ENCODE results near the gene ABHD16B.

The ABHD16B gene

DNA sequence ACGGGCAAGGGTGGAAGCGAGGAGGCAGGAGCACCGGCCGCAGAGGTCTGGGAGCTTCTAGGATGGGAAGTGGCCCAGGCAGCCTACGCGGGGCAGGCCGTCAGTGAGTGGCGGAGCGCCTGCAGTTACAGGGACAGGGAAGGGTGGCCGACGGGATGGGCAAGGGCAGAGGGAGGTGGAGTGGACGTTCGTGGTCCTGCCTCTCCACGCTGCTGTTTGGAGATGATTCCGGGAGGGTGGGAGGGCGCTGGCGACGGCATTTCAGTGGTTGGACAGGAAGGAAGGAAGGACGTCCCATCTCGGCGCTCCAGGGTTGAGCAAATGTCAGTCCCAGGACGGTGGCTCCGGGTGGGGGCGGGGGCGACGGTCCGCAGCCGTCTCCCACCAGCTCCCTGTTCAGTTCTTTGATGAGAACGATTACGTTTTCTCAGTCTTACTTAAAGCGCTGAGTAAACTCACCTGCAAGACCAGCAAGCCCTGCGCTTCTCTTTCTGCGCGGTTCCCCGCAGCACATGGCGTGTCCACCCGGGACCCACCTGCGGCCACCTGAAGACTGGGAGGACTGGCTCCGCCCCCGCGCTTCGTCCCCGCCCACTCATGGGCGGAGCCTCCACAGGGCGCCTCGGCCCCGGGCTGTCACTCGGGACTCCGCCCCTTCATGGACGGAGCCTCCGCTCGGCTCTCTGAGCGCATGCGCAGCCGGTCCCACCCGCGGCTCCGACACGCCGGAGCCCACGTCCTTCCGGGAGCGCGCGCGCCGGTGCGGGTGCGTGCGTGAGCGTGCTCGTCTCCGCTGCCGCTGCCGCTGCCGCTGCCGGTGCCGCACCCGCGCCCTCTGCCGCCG, 33.3 kb downstream of the ABHD16B start, which contains the start of gene DNAJC5:
TSS of gene DNAJC5 (plus strand) at position 769 of the 844 bp plus-strand sequence. CDS start 33,220 bp downstream, outside the sequence.
- peak; percentile 52 to 96 (median 91) for DNase-seq

DNA sequence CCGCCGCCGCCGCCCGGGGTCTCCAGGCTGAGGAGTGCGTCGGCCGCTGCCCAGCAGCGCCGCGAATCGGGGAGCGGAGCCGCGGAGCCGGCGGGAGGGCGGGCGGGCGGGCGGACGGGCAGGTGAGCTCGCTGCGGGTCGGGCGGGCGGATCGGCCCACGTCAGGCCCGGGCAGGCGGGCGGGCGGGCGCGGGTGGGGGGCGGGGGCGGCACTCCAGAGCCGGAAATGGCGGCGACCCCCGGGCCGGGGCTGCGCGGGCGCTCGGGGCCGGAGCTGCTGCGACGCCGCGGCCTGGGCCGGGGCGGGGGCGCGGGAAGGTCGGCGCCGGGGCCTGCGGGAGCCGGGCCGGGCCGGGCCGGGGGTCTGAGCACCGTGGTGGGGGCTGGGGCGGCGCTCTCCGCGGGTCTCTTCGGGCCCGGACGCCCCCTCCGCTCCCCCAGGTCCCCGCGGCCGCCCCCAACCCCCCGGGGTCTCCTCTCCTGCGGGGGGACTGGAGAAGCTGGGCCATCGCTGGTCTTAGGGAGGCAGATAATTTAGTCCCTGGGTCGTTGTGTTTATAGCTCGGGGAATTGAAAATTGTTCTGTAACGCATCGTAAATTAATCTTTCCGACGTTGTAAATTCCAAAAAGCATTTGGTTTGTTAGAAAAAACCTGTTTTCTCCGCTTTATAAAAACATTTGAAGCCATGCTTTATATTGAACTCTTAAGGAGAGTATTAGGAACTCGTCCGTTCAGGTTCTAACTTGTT, 34.1 kb downstream of the ABHD16B start:
- no peak for DNase-seq

DNA sequence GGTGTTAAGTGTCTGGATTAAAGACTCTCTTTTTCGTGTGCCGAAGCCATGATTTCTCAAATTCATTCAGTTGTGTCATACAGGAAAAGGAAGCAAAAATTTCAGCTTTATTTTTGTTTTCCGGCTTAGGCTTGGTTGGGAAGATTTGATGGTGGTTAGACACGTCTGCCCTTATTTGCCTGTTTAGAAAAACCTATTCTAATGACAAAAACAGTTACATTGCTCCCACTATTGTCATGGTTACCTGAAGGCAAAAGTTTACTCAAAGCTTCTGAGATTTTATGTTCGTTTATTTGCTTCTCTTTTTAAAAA, 34.6 kb downstream of the ABHD16B start:
- DNase-seq: no peak

DNA sequence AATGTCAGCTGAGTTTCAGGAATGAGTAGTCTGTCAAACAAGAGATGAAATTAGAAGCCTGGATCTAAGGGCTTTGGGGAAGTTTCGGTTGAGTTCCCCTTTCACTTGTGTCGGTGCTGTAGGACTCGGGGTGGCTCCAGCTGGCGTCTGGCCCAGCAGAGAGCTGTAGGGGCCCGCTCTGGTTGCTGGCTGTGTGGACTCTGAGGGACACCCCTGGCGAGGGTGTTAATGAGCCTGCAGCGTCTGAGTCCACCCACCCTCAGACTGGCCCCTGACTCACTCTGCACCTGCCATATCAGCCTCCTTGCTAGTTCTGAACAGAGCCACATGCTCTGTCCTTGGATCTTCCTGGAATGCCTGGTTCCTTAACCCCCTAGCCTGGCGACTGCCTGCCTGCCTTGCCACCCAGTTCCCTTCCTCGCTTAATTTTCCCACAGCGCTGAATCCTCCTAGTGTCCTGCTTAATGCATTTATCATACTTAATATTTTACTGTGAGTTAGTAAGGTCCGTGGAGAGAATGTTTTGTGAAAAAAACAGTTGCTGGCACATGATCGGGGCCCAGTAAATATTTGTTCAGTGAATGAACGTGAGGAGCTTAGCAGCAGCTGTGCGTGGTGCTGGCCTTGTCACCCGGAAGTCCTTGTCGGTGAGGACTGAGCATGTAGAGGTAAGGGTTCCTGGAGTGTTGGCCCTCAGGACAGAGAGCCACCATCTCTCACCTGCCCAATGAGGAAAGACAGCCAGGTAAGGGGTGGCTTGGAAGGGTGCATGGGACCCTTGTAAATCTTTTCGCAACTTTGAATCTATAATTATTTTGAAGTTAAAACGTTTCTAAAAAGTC, 35.2 kb downstream of the ABHD16B start:
- peak in 25 of 56 donors; percentile 4 to 57 (median 22) for DNase-seq

DNA sequence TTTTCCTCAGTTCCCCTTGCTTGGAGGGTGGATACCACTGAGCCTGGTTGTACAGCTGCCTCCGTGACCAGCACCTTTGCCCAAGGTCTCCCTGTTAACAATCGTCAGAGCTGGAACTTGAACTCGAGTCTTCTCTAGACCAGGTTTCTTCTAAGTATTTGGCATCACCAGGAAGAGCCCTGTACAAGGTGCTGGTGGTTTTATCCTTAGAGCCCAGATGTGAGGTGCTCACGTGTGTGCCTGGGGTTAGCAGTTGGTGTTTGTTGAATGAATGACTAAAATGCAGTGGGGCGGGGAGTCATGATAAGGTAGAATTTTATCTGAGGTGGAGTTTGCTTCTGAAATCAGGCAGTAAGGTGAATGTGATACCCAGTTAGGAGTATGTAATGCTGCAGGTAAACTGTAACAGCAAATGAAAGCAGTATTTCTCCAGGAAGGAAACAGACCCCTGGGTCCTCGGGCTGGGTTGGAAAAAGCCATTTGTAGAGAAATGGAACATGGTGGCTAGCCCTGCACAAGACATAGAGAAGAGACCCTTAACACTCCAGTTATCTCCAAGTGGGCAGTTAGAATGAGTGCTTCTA, 36.8 kb downstream of the ABHD16B start:
- DNase-seq: no peak

DNA sequence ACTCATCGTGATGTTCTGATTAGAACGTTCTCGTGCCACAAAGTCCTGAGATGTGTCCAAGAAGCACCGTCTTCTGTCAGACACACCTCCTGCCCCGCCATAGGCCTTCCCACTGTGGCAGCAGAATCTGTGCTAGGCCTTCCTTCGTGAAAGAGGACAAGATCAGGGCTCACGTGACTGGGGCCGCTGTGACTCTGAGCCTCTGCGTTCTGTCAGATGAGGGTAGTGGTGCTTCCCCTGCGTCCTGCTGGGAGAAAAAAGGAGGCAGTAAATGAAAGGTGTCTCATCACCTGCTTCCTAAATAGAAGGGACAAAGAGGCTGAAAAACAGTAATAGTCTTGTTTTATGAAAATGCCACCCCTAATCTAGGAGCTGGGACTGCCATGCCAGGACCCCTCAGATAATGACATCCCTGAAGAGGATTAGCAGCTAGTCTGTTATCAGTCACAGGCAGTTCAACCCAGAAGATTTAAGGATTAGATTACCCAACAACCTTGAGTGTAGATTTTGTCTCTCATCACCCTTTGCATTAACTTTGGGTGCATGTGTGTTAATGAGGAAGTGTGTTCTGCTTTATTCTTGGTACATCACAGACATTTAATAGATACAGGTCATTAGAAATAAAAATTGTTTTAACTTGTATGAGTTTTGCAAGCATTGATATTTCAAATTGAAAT, 37.7 kb downstream of the ABHD16B start:
- DNase-seq: no peak

DNA sequence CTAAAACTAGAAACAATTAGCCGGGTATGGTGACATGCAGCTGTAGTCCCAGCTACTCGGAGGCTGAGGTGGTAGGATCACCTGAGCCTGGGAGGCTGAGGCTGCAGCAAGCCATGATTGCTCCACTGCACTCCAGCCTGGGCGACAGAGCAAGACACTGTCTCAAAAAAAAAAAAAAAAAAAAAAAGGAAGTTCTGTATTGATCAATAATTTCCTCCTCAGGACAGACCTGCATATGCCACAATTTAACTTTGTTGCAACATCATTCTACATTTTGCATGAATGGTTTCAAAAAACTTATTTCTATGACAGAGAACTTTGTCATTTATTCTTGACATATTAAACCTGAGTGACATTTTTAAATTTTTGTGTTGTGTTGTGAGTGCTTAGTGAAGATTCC, 39.1 kb downstream of the ABHD16B start:
- DNase-seq: no peak

DNA sequence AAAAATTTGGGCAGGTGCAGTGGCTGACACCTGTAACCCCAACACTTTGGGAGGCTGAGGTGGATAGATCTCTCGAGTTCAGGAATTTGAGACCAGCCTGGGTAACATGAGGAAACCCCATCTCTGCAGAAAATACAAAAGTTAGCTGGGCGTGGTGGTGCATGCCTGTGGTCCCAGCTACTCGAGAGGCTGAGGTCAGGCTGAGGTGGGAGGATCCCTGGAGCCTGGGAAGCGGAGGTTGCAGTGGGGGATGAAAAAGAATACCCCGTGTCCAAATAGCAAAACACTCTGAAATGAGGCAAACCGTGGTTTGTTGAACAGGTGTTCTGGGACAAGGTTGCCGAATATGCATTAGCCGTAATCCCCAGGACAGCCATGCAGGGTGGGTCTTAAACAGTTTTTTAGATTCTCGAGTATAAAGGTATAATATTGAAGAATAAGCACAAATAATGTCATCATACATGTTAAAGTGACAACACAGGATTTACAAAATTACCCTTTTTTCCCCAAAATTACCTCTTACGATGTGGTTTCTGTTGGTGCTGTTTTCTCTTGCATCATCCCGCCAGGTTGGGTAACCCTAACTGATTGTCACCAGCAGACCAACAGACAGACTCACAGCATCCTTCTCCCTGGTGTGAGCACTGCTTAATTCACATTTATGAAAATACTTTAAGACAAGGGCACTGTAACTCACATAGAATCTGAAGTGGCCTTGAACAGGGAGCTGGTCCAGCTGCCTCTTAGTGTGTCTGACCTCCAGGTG, 42.7 kb downstream of the ABHD16B start:
- DNase-seq: no peak

DNA sequence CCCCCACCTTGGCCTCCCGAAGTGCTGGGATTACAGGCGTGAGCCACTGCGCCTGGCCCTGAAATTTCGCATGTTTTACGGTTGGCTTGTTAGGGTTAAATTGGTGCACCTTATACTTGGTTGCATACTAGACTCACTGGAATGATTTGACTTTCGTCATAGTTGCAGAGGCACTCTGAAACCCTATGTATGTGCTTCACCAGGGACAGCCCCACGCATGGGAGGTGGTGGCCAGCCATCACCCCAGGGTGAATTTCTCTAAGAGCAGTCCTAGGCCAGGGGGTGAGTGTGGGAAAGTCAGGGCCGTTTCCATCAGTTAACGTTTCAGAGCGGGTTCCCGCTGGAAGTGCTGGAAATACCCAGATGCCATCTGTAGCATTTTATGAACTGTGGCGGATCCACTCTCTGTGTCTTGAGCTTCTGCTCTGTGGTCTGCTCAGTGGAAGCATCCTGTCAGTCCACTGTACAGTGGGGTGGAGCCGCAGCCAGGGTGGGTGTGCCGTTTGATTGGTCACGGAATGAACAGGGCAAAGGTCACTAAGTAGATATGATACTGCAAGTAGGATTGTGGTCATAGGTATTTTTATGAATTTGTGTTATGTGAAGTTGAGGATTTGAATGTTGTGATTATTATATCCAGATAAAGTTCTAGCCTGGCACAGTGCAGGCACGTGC, 46.8 kb downstream of the ABHD16B start:
- DNase-seq: no peak

DNA sequence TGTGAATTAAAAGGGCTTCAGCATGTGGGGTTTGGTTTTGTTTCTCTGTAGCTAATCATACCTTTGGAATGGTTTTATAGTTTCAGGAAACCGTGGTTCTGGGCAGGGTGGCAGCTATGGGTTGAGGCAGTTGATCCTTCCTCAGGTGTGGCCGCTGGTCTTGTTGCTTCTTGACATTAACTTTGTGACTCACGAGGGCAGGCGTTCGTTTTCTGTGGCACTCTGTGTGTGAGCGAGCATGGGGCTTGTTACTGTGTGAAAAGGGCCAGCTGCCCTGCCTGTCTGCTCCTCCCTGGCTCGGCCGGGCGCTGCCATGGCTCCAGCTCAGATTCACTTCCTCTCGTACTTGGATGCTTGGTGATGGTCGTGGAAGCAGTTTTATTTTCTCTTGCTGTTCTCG, 49.9 kb downstream of the ABHD16B start:
- DNase-seq: peak in 30 of 56 donors; percentile 2 to 69 (median 18)
